Daoy (cell line): ENCODE results near the gene MYO7B. TPM values are rescaled to one million over a fixed set of nuclear protein-coding genes. Genes with fewer than 3 reads are reported as not detected.
A peak's percentile ranks its signal among the peaks of the same experiment; 100 is the strongest.
"Not testable (repeated sequence)": the region's sequence is repeated elsewhere in the genome, so short reads cannot be mapped to it uniquely, and the experiment has no call there.

Experiments
- DNase-seq: peaks from one replicate; pipeline ENCODE4 v3.0.0-alpha.2; 2015; ENCODE audit warnings: low read depth
- total RNA-seq: library from RNA; depleted of rRNA; stranded (reverse); fragments of >200 nt; shearing (Covaris generic); gene quantifications from 2 replicates; pipeline ENCODE4 v1.2.3, GENCODE V29; 2014

The MYO7B gene
- total RNA-seq, 1 experiment from 2014 or later: 0.91 TPM

GRCh38 chr2:127552336-127552735 lies 16.9 kb downstream of the MYO7B start:
- no peak for DNase-seq

- no peak for DNase-seq
These were observed 17.4 kb downstream of the MYO7B start for GRCh38 chr2:127552846-127553245.

GRCh38 chr2:127558911-127559310 lies 23.4 kb downstream of the MYO7B start:
- no peak for DNase-seq

GRCh38 chr2:127559454-127559853 lies 24.0 kb downstream of the MYO7B start:
- DNase-seq: no peak

GRCh38 chr2:127560201-127560930 lies 24.9 kb downstream of the MYO7B start:
- peak; percentile 72 for DNase-seq

GRCh38 chr2:127560931-127561280 lies 25.4 kb downstream of the MYO7B start:
- DNase-seq: no peak

GRCh38 chr2:127561371-127561770 lies 25.9 kb downstream of the MYO7B start:
- no peak for DNase-seq

GRCh38 chr2:127562936-127563335 lies 27.5 kb downstream of the MYO7B start:
- no peak for DNase-seq

GRCh38 chr2:127563458-127564428 lies 28.3 kb downstream of the MYO7B start:
- no peak for DNase-seq

- DNase-seq: no peak
These were observed 29.2 kb downstream of the MYO7B start for GRCh38 chr2:127564429-127565260.

GRCh38 chr2:127565261-127566138 lies 30.0 kb downstream of the MYO7B start:
- no peak for DNase-seq

- DNase-seq: no peak
These were observed 30.6 kb downstream of the MYO7B start for GRCh38 chr2:127566139-127566417.

GRCh38 chr2:127566576-127566975 lies 31.1 kb downstream of the MYO7B start:
- DNase-seq: no peak

GRCh38 chr2:127567351-127567854 lies 31.9 kb downstream of the MYO7B start:
- no peak for DNase-seq

GRCh38 chr2:127568128-127568527 lies 32.6 kb downstream of the MYO7B start:
- DNase-seq: no peak

GRCh38 chr2:127569666-127570065 lies 34.2 kb downstream of the MYO7B start:
- no peak for DNase-seq

- no peak for DNase-seq
These were observed 35.1 kb downstream of the MYO7B start for GRCh38 chr2:127570282-127571250.

GRCh38 chr2:127572352-127572751 lies 36.9 kb downstream of the MYO7B start:
- DNase-seq: not testable (repeated sequence)

GRCh38 chr2:127572841-127573240 lies 37.4 kb downstream of the MYO7B start:
- DNase-seq: no peak

- no peak for DNase-seq
These were observed 37.8 kb downstream of the MYO7B start for GRCh38 chr2:127573298-127573697.
